Hematopoietic multipotent progenitor cell treated with erythropoietin and hydrocortisone succinate and interleukin-3 and kit ligand, for 6 days (in vitro differentiated cells): ENCODE results near the gene GPATCH2.

ENCODE experiments used
- DNase-seq: peaks from one replicate; pipeline ENCODE4 v3.0.0-alpha.2; 2015

The GPATCH2 gene

GRCh38 chr1:217574265-217574949 is 56.5 kb downstream of the GPATCH2 start:
- no peak for DNase-seq

GRCh38 chr1:217569021-217569420 is 61.9 kb downstream of the GPATCH2 start:
- no peak for DNase-seq

GRCh38 chr1:217568200-217568599 is 62.7 kb downstream of the GPATCH2 start:
- DNase-seq, result no peak

GRCh38 chr1:217564833-217565232 is 66.1 kb downstream of the GPATCH2 start:
- peak; percentile 6 for DNase-seq

- DNase-seq, result no peak
Measured at GRCh38 chr1:217564207-217564606, 66.7 kb downstream of the GPATCH2 start.

GRCh38 chr1:217563179-217563578 is 67.7 kb downstream of the GPATCH2 start:
- DNase-seq, result no peak

- no peak for DNase-seq
Measured at GRCh38 chr1:217562229-217562878, 68.5 kb downstream of the GPATCH2 start.

GRCh38 chr1:217561446-217561845 is 69.4 kb downstream of the GPATCH2 start:
- no peak for DNase-seq

- no peak for DNase-seq
Measured at GRCh38 chr1:217554849-217555248, 76.0 kb downstream of the GPATCH2 start.

- DNase-seq, result no peak
Measured at GRCh38 chr1:217553949-217554509, 76.9 kb downstream of the GPATCH2 start.

- no peak for DNase-seq
Measured at GRCh38 chr1:217552339-217552951, 78.4 kb downstream of the GPATCH2 start.

- no peak for DNase-seq
Measured at GRCh38 chr1:217542837-217543236, 88.1 kb downstream of the GPATCH2 start.

- no peak for DNase-seq
Measured at GRCh38 chr1:217542136-217542777, 88.6 kb downstream of the GPATCH2 start.

- no peak for DNase-seq
Measured at GRCh38 chr1:217540321-217540720, 90.6 kb downstream of the GPATCH2 start.

- no peak for DNase-seq
Measured at GRCh38 chr1:217539510-217539909, 91.4 kb downstream of the GPATCH2 start.

GRCh38 chr1:217535601-217536377 is 95.1 kb downstream of the GPATCH2 start:
- DNase-seq, result no peak

GRCh38 chr1:217534566-217534965 is 96.3 kb downstream of the GPATCH2 start:
- peak; percentile 3 for DNase-seq

GRCh38 chr1:217528271-217528670 is 102.6 kb downstream of the GPATCH2 start:
- DNase-seq, result no peak

GRCh38 chr1:217527151-217527550 is 103.7 kb downstream of the GPATCH2 start:
- DNase-seq, result no peak

- DNase-seq, result no peak
Measured at GRCh38 chr1:217526636-217527035, 104.3 kb downstream of the GPATCH2 start.

- no peak for DNase-seq
Measured at GRCh38 chr1:217525773-217526490, 105.0 kb downstream of the GPATCH2 start.
